DND-41 (cell line): Measurements from ENCODE around the gene BAAT.

ENCODE experiments used
- ATAC-seq: fragments of 200-7000 bp; cut with Tn5 transposase; 3 replicates; pipeline ENCODE4 v1.9.1; 2021; ENCODE audit warnings: low read depth; ENCODE audit not compliant: insufficient read depth
- DNase-seq: peaks from one replicate; pipeline ENCODE4 v3.0.0-alpha.2; 2020
- H2AFZ ChIP-seq: 2 replicates; pipeline ENCODE4 v1.6.0; 2012; ENCODE audit warnings: low read depth, low read length
- H3K27ac ChIP-seq: 2 replicates; pipeline ENCODE4 v1.5.1; 2012; ENCODE audit warnings: low read length, inconsistent platforms
- H3K27me3 ChIP-seq: fragments of 200-600 bp; sonication (generic); 2 replicates; pipeline ENCODE4 v1.6.0; 2012; ENCODE audit warnings: low read length, mild to moderate bottlenecking, inconsistent platforms; ENCODE audit not compliant: insufficient read depth, poor library complexity
- H3K36me3 ChIP-seq: 2 replicates; pipeline ENCODE4 v1.5.1; 2012; ENCODE audit warnings: low read length, inconsistent platforms; ENCODE audit not compliant: insufficient read depth
- H3K4me1 ChIP-seq: 2 replicates; pipeline ENCODE4 v1.5.1; 2012; ENCODE audit warnings: mild to moderate bottlenecking, low read length; ENCODE audit not compliant: insufficient read depth
- H3K4me2 ChIP-seq: 2 replicates; pipeline ENCODE4 v1.6.0; 2012; ENCODE audit warnings: mild to moderate bottlenecking, moderate library complexity, low read length, inconsistent platforms; ENCODE audit not compliant: insufficient read depth
- H3K4me3 ChIP-seq, 2 experiments: fragments of 200-600 bp in 1 of 2; shearing (Covaris generic) in 1 of 2; 2 replicates each; pipeline ENCODE4 v1.5.1; 2012 to 2016; ENCODE audit warnings: inconsistent platforms in 2 of 2, low read length in 2 of 2, mild to moderate bottlenecking in 2 of 2, low read depth in 1 of 2, moderate library complexity in 1 of 2
- H3K79me2 ChIP-seq: 2 replicates; pipeline ENCODE4 v1.6.0; 2012; ENCODE audit warnings: low read length, inconsistent platforms; ENCODE audit not compliant: insufficient read depth
- H3K9ac ChIP-seq: 2 replicates; pipeline ENCODE4 v1.6.0; 2012; ENCODE audit warnings: low read depth, mild to moderate bottlenecking, inconsistent platforms, low read length, moderate library complexity
- H3K9me3 ChIP-seq: 2 replicates; pipeline ENCODE4 v1.5.1; 2012; ENCODE audit warnings: low read length, moderate library complexity, mild to moderate bottlenecking, inconsistent platforms; ENCODE audit not compliant: insufficient read depth, severe bottlenecking
- H4K20me1 ChIP-seq: 2 replicates; pipeline ENCODE4 v1.6.0; 2012; ENCODE audit warnings: low read length; ENCODE audit not compliant: insufficient read depth
- CTCF ChIP-seq: IDR thresholded peaks from 2 replicates; pipeline ENCODE4 v1.5.1; 2012; ENCODE audit warnings: borderline replicate concordance, low read length, moderate library complexity, mild to moderate bottlenecking; ENCODE audit not compliant: poor library complexity, severe bottlenecking; ENCODE audit errors: extremely low read depth
- EZH2 ChIP-seq: IDR thresholded peaks from 3 replicates; pipeline ENCODE4 v1.6.1; 2012; ENCODE audit warnings: borderline replicate concordance, low read depth, mild to moderate bottlenecking, moderate library complexity, low read length, inconsistent platforms; ENCODE audit not compliant: severe bottlenecking

Gene BAAT

GRCh38 chr9:101324245-101324804 is 60.5 kb downstream of the BAAT start:
- TF ChIP-seq CTCF: no peak
- no peak for TF ChIP-seq EZH2
- Histone ChIP-seq H3K4me2 (no peak overlapping the region), H2AFZ (no peak overlapping the region), H4K20me1 (no peaks in the 10 kb centered on the region), H3K79me2 (no peaks in the 10 kb centered on the region), H3K4me1 (no peaks in the 10 kb centered on the region), H3K9me3 (no peaks in the 10 kb centered on the region), H3K27ac (no peak overlapping the region), H3K27me3 (no peaks in the 10 kb centered on the region), H3K36me3 (no peaks in the 10 kb centered on the region), H3K9ac (no peak overlapping the region), H3K4me3 (no peak overlapping the region)
- no peak for DNase-seq
- ATAC-seq: no peak

DNA sequence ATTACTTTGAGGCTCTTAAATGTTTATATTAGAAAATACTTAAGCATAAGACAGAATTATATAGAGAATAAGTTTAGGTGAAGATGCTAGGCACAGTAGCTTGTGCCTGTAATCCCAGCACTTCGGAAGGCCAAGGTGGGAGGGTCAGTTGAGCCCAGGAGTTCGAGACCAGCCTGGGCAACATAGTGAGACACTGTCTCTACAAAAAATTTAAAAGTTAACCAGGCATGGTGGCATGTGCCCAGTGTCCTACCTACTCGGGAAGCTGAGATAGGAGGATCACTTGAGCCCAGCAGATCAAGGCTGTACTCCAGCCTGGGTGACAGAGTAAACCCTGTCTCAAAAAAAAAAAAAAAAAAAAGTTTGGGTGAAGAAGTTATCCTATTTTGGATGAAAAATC is 61.7 kb downstream of the BAAT start:
- Histone ChIP-seq H3K27ac (no peak overlapping the region), H3K4me3 (no peak overlapping the region), H3K79me2 (no peaks in the 10 kb centered on the region), H3K4me2 (no peak overlapping the region), H3K27me3 (no peaks in the 10 kb centered on the region), H3K4me1 (no peaks in the 10 kb centered on the region), H3K36me3 (no peaks in the 10 kb centered on the region), H2AFZ (no peak overlapping the region), H4K20me1 (no peaks in the 10 kb centered on the region), H3K9ac (no peak overlapping the region), H3K9me3 (no peaks in the 10 kb centered on the region)
- DNase-seq (no peak), ATAC-seq (no peak)
- TF ChIP-seq EZH2 (no peak), CTCF (no peak)

- H3K9ac ChIP-seq: no peak overlapping the region
- no peak overlapping the region for H2AFZ ChIP-seq
- ATAC-seq: no peak
- H3K27ac ChIP-seq: no peak overlapping the region
- no peak overlapping the region for H3K4me2 ChIP-seq
- H4K20me1 ChIP-seq: no peaks in the 10 kb centered on the region
- no peak for TF ChIP-seq EZH2
- no peak for TF ChIP-seq CTCF
- no peak for DNase-seq
- no peaks in the 10 kb centered on the region for H3K27me3 ChIP-seq
- H3K4me1 ChIP-seq: no peaks in the 10 kb centered on the region
- no peaks in the 10 kb centered on the region for H3K79me2 ChIP-seq
- no peaks in the 10 kb centered on the region for H3K9me3 ChIP-seq
- no peak overlapping the region for H3K4me3 ChIP-seq
- H3K36me3 ChIP-seq: no peaks in the 10 kb centered on the region
These were observed 67.1 kb downstream of the BAAT start for GRCh38 chr9:101317735-101318134.

GRCh38 chr9:101315112-101315450 is 69.7 kb downstream of the BAAT start:
- Histone ChIP-seq H3K9me3 (no peaks in the 10 kb centered on the region), H3K27ac (no peak overlapping the region), H3K36me3 (no peaks in the 10 kb centered on the region), H3K27me3 (no peaks in the 10 kb centered on the region), H3K4me2 (no peak overlapping the region), H3K4me1 (no peaks in the 10 kb centered on the region), H2AFZ (no peak overlapping the region), H4K20me1 (no peaks in the 10 kb centered on the region), H3K4me3 (no peak overlapping the region), H3K79me2 (no peaks in the 10 kb centered on the region), H3K9ac (no peak overlapping the region)
- ATAC-seq (no peak), DNase-seq (no peak)
- TF ChIP-seq CTCF: no peak
- TF ChIP-seq EZH2: no peak
